MV-4-11 (cell line): ENCODE results near the gene GRIN3B.

Source experiments
- DNase-seq: peaks from one replicate; lab custom pipeline; 2025; lab: John Stamatoyannopoulos, UW

Gene GRIN3B

DNA sequence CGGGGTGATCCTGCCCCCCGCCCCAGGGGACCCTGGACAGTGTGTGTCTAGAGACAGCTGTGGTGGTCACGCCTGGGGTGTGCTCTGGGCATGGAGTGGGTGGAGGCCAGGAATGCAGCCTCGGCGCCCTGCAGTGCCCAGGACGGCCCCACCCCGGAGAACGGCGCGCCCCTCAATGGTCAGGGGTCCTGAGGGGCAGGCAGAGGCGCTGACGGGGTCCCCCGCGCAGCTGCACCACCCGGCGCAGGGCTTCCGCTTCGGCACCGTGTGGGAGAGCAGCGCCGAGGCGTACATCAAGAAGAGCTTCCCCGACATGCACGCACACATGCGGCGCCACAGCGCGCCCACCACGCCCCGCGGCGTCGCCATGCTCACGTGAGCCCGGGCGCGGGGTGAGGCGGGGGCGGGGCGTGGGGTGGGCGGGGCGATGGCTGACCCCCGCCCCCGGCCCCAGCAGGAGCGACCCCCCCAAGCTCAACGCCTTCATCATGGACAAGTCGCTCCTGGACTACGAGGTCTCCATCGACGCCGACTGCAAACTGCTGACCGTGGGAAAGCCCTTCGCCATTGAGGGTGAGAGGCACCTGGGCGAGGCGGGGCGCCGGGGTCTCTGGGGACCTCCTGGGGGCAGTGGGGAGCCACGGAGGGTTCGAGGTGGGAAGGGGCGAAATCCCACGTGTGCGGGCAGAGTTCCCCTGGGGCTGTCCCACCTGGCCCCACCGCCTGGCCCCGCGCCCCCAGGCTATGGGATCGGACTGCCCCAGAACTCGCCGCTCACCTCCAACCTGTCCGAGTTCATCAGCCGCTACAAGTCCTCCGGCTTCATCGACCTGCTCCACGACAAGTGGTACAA is 7.4 kb downstream of the GRIN3B start:
- DNase-seq: no peak

DNA sequence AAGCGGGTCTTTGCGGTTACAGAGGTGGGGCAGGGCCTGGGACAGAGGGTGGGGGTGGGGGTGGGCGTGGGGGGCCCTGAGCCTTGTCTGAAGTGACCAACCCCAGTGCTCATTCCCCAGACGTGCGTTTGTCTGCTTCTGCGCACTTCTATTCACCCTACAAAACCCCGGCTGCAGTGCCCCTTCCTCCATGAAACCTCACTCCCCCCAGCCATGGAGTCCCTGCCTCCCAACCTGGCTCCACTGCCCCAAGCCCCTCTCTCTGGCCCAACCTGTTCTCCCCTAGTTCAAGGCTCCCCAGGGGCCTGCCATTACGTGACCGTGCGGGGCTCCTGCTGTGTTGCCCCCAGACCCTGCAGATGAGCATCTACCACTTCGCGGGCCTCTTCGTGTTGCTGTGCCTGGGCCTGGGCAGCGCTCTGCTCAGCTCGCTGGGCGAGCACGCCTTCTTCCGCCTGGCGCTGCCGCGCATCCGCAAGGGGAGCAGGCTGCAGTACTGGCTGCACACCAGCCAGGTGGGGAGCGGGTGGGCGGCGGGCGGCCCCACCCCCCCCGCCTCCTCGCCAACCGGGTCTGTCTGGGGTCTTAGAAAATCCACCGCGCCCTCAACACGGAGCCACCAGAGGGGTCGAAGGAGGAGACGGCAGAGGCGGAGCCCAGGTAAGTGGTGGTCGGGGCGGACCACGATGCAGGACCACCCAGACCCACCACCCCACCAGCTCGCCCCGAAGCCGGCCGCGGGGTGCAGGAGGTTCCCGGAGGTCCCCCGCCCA is 8.2 kb downstream of the GRIN3B start:
- no peak for DNase-seq

DNA sequence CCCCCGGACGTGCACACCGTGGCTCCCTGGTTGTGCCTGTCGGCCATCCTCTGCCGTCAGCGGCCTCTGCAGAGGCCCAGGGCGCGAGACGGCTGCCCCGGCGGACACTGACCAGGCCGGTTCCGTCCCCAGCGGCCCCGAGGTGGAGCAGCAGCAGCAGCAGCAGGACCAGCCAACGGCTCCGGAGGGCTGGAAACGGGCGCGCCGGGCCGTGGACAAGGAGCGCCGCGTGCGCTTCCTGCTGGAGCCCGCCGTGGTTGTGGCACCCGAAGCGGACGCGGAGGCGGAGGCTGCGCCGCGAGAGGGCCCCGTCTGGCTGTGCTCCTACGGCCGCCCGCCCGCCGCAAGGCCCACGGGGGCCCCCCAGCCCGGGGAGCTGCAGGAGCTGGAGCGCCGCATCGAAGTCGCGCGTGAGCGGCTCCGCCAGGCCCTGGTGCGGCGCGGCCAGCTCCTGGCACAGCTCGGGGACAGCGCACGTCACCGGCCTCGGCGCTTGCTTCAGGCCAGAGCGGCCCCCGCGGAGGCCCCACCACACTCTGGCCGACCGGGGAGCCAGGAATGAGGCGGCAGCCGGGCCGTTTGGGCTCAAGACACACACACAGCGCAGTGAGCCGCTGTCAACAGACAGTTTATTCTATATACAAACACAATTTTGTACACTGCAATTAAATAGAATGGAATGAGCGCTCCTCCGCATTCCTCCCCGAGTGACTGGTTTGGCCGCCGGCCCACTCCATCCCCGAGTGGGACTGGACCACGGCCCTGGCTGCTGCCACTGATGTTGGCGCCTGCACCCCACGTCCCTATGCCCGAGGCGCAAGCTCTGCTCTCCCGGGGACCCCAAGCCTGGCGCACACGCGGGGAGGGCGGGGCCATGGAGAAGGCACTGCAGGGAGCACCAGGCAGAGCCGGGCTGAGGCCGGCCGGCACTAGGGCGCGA is 9.1 kb downstream of the GRIN3B start:
- DNase-seq: no peak

DNA sequence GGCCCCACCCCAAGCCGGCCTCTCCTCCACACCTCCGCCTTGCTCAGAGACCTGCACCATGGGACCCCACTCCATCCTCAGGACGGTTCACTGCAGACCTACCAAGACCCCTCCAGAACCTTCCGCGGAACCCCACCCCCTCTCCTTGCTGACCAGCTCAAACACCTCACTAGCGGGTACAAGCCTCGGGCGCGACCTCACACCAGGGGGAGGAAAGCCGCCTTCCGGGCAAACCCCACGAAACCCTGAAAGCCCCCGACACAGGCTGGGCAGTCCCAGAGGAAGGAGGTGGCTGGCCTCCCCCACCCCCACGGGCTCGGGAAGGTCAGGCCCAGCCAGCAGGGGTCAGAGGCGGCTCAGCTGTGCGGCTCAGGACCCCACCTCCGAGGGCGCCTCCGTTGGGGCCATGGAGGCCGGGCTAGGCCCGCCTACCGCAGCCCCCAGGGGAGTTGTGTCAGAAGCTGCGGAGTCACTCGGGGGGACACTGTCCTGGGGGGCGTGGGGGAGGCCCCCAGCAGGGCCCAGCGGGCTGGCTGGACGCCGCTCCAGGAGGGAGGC is 9.8 kb downstream of the GRIN3B start:
- no peak for DNase-seq

DNA sequence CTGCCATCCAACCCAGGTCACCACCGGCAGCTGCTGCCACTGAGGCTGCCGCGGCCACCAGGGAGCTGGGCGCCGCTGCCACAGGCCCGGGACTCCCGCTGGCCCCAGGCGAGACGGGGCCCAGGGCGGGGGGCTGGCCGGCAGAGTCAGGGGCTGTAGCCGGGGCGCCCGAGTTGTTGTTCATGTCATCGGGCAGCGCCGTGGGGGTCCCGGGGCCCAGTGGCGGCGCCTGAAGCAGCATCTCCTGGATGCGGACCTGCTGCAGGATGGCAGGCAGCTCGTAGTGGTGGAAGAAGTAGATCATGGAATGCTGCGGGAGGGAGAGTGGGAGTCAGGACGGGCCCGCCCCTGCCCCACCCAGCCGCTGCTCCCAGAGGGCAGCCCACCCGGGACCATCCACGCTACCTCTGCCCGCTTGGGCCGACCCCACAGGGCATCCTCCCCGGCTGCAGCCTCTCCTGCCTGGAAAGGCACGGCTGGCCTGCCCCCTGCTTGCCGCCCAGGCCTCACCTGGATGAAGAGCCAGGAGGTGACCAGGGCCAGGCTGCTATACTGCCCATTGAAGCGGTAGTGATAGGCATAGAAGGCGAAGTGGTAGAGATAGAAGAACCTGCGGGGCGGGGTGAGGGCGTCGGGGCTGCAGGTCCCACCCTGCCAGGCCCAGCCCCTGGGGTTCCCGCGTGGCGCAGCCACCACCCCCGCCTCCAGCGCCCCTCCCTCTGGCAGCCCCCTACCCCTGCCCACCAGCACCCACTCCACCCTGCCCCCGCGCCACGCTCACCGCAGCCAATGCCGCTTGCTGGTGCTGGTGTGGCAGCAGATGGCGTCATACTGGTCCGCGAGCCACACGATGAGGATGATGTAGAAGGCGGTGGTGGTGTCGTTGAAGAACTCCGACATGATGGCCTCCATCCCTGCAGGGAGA is 10.6 kb downstream of the GRIN3B start:
- DNase-seq: no peak

DNA sequence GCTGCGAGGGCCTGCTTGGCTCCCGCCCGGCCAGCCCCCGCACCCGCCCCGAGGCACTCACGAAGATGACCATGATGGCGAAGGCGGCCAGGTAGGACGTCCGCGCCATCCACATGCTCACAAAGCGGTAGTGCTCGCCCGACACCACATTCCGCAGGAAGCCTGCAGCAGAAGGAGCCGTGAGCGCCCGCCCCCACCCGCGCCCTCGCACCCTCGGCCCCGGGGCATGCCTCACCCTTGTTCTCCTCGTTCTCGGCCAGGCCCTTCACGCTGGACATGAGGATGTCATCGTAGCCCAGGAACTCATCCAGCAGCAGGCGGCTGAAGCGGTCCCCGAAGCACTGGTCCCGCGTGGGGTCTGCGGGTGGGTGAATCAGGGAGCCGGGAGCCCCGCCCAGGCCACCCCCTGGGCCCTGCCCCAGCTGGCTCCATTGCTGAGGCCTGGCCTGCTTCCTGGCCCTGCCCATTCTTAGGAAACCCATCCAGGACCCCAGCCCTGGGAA is 11.7 kb downstream of the GRIN3B start:
- no peak for DNase-seq

DNA sequence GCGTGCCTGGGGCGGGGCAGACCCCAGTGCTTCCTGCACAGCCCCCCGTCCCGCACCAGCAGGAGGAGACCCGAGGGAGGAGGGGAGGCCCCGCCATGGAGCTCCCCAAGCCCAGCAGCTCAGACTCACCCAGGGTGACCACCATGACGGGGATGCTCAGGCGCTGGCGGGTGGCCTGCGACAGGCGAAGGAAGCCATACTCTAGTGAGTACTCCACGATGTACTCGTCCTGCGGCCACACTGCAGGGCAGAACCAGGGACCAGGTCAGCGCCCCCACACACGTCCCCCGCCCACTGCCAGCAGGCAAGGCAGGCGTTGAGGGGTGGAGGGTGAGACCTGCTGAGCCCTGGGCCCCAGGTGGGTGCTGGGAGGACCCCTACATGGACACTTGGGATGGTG is 12.1 kb downstream of the GRIN3B start:
- no peak for DNase-seq

DNA sequence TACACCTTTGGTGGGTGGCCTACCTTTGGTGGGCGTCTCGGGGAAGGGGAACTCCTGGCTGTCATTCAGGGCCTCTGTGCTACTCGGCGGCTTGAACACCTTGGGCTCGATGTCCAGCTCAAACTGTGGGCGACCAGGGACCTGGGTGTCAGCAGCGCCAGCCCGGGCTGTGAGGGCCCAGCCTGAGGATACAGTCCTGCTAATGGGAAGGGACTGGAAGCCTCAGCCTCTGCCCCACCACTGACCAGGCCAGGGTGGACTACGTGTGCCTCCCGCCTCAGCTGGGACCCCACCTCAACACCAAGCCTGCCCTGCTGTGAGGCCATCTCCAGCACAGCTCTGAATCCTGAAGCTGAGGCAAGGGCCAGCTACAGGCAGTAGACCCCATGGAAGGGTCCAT is 13.0 kb downstream of the GRIN3B start:
- no peak for DNase-seq

DNA sequence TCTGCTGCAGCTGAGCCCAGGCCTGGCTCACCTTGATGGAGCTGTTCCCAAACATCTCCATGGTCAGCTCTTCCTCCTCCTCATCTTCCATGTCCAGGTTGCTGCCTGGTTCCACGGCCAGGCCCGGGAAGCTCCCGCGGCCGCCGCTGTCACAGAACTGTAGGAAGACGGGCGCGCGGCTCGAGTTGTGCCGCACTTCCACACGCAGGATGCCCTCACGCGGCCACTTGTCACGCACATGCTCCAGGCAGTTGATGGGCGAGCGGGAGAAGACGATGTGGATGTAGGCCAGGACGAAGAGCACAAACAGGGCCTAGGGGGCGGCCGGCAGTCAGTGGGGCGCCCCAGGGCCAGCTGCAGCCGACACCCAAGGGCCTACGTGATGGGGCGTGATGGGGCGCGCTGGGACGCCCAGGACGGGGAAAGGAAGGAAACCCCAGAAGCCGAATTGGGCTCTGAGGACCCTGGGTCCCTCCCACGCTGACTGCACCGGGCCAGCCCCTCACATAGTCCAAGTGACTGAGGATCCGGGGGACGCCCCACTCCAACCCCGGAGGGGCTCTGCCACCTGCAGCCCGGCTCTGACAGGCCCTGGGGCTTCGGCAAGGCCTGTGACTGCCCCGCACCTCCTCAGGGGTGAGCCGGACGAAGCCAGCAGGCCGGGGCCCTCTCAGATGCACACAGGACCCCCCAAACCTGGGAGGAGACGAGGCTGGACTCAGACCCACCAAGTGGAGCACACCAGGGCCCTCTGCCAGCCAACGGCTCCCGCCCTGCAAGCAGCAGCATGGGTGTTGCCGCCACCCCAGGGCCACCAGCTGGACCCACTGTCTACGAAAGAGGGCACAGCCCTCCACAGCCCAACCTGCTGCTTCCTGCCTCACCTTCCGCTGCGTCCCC is 14.2 kb downstream of the GRIN3B start:
- DNase-seq: no peak

DNA sequence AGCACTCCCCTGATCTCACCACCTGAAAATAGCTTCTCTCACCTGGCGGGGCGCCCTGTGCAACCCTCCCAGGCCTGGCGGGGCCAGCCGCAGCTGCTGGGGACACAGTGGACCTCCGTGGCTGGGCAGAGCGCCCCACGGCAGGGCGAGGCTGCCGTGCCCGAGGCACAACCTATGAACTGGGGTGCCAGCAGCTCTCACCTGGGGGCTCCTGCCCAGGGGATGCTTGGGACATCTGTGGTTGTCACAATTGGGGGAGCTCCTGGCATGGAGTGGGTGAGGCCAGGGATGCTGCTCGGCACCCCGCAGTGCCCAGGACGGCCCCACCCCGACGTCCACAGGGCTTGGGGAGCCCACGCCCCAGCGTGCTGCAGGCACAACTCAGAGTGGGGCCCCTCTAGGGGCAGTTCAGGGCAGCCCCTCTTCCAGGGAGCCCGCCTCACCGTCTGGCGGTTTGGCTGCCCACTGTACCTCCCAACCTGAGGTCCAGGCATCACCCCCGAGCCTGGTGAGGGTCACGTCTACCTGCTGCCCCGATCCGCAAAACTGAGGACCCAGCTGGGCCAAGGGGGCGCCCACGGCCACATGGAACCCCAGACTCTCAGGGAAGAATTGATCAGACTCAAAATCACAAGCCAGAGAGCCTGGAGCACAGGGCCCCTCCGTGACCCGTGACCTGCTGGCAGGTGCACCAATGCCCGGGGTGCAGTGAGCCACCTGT is 15.0 kb downstream of the GRIN3B start:
- DNase-seq: no peak

DNA sequence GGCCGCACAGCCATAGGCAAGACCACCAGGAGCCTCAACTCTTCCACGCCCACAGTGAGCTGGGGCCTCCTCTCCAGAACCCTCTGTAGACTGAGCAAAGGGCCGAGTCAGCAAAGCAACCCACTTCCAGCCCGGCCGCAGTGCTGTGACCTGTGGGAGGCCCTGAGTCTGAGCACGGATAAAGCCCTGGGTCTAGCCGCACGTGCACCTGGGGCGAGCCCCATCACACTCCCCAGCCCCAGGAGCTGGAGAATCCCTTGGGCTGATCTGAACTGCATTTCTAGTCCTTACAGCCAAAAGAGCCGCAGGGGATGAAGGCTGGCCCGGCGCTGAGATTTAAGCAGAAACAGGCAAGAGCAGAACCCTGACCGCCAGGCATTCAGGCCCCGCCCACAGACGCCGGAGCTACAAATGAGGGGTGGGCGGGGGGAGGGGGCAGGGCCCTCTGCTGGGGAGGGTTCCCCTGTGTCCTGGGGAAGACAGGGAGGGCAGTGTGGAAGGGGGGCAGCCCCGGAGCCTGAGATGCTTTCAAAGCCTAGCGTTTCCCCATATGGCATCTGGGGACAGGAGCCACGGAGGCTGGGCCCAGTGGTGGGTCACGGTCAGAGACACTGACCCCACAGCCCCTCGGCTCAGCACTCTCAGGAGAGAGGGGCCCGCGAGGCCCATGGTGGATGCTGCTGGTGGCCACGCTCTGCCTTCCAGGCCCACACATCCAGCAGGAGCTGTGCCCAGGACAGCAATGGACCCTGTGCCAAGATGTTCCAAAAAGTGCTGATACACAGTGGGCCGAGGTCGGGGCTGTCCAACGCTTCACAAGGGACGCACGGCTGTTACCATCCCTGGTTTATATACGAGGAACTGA is 15.8 kb downstream of the GRIN3B start:
- DNase-seq: no peak

DNA sequence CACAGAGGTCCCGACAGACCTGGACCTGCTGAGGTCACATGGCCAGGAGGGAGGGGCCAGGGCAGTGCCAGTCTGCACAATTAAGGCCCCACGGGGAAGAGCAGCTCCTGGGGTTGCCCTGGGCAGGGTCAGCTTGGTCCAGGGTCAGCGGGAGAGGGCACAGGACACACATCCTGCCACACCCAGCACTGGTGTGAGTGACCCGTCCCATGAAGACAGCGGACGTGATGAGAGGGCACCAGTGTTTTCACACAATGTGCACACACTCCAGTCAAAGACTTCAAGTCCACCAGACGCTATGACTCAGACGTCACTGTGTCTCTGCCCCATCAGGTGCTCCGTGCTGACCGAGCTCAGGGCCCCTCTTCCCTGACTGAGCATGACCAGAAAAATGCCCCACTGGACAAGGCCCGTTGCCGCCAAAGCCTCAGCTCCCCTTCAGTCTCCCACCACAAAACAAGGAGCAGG is 16.5 kb downstream of the GRIN3B start:
- DNase-seq: no peak

DNA sequence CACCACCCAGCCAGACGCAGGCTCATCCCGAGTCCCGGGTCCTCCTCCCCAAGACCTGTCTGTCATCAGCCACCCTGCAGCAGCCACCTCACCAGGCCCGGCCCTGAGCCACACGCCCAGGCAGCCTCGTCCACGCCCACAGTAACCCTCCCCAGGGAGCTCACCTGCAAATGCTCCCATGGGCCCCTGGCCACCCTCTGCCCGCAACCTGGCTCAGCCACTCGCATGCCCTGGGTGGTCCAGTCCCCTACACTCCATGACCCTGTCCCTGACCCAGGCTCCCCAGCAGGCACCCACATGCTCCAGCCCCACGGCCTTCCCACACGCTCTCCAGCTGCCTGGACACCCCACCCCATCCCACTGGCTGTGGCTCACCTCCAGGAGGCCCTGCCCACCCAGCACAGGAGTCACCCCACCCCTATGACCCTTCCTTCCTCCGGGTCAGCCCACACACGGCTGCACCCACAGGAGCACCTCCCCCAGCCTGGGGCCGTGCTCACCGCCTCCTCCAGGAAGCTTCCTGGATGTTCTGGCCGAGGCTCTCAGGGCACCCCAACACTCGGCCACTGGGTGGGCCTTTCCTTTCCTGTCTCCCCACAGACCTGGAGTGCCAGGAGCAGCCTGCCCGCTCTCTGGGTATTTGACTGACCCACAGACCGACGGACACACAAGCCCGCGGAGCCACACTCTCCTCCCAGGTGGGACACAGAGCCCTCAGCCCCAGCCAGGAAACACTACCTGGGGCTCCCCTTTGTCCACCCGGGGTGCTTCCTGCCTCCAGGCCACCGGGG is 17.1 kb downstream of the GRIN3B start:
- no peak for DNase-seq

DNA sequence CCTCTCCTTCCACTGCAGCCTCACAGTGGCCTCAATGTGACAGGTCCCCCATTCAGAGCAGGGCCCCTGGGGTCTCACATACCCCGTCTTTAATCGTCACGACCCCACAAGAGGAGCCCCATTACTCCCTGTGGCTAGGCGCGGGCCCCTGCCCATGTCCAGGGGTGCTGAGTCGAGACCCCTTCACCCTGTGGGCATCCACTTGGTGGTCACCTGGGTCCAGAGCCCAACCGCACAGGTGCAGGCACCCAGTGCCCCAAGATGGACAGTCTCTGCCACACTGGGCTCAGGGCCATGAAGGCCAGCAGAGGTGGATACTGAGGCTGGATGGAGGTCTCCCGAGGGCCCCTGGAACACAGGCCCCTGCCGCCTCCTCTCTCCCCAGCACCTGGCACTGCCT is 17.7 kb downstream of the GRIN3B start:
- no peak for DNase-seq

DNA sequence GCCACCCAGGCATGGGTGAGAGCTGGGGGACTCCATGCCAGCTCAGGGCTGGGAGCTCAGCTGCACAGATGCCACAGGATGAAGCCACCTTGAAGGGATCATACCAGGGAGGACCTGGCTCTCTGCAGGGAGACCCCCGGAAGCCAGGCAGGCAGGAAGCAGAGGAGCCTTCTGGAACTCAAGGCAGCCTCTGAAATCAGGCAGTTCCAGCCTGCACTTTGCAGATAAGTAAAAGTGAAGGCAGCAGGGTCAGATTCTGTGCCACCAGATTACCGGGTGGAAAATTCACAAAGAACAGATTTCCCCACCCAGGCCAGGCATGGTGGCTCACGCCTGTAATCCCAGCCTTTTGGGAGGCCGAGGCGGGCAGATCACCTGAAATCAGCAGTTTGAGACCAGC is 18.2 kb downstream of the GRIN3B start:
- DNase-seq: no peak

DNA sequence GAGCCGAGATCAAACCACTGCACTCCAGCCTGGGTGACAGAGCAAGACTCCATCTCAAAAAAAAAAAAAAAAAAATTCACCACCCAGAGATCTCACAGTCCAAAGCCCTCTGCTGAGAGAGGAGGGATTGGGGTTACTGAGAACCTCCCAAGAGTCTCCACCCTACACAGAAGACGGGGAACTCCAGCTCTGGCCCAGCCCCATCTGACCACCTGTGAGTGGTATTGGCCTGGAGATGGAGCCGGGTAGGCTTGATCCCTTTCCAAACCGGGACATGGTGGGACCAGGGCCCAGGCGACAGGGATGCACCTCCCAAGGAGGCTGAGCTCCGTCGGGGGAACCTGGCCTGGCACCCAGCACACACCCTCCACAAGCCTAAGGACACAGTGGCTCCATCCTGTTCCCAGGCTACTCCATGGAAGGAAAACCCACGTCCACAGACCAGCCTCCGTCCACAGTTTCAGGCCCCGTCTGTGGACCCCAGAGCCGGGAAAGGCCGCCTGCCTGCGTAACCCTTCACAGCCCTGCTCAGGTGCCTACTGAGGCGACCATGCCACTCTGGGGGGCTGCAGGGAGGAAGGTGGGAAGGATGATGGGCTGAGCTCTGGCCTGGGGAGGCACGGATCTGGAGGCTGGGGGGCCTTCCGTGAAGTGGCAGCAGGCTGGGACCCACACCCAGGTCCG is 18.9 kb downstream of the GRIN3B start:
- DNase-seq: no peak

DNA sequence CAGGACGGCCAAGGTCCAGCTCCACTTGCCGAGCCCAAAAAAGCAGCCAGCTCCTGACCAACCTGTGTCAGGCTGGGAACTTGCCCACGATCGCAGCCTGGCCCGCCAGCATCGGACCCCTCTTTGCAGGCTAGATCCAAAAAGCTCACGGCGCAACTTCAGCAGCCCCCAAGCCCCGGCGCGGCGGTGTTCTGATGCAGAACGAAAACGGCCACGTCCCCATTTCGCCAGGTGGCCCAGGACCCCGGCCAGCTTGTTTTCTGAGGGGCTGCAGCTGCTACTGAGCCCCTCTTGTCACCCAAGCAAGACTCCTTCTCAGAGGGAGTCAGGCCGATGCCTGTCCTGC is 19.4 kb downstream of the GRIN3B start:
- no peak for DNase-seq
